Measurements from ENCODE around the gene IFNAR2. TPM values are rescaled to one million over a fixed set of nuclear protein-coding genes. Genes with fewer than 3 reads are reported as not detected.

Gene IFNAR2
- total RNA-seq, 1 experiment from 2014 or later: 31.0 TPM

DNA sequence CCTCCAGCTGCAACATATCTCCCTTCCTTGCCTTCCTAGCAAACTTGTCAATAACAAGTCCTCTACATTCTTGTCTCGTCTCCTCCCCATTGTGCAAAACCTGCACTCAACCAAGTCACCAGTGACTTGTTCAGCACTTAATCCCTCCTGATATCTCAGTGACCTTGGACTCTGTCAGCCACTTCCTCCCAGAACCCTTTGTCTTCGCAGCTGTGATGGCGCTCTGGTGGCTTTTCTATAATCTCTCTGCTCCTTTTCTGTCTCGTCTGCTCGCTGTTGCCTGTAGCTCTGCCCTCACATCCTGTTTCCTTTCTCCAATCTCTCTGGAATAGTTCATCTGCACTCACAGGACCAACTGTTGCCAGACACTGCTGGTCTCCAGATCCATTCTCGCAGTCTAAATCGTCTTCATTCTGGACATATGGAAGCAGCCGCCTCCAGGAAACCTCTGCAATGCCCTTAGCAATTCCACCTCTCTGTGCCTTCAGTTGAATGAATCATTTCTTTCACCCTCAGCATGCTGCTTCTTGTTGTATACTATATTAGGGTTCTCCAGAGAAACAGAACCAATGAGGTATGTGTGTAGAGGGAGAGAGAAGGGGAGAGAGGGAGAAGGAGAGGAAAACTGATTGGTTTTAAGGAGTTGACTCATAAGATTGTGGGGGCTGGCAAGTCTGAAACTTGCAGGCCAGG is 17.4 kb upstream of the IFNAR2 start:
- CTCF ChIA-PET: no interaction called here
- Mint-ChIP-seq H3K4me3 (ENCODE audit: low read depth, unreplicated experiment) (no peak overlapping the region), H3K9me3 (ENCODE audit: low read depth, unreplicated experiment) (peaks cover 7% of the 10 kb centered on the region), H3K4me1 (ENCODE audit: low read depth, unreplicated experiment) (no peaks in the 10 kb centered on the region), H3K27me3 (ENCODE audit: unreplicated experiment) (no peaks in the 10 kb centered on the region), H3K27ac (ENCODE audit: unreplicated experiment) (no peak overlapping the region), H3K36me3 (ENCODE audit: insufficient read depth, unreplicated experiment) (no peaks in the 10 kb centered on the region)
- intact Hi-C loops (cut with micrococcal nuclease; ENCODE audit: unreplicated experiment): no loop called here
- TF ChIP-seq CTCF (IDR thresholded peaks at IDR 0.05; ENCODE audit: unreplicated experiment): no peak
- no peak for DNase-seq
- no TSS peak for BruUV-seq (replicated peaks)

DNA sequence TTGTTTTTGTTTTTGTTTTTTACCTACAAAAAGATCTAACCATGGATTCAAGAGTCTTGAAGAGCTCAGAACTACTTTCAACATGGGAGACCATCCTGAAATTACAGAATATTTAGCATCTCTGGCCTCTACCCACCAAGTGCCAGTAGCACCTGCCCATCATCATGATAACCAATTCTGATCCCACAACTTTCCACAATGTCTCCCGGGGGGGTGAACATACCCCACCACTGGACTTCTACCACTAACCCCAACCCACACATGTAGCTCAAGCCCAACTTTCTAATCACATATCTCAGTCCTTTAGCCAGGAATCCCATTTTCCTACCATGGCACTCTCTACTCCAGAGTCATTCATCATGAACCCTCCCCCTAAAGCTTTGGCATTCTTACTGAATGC is 15.7 kb upstream of the IFNAR2 start:
- no peak overlapping the region for H3K27ac Mint-ChIP-seq (ENCODE audit: unreplicated experiment)
- CTCF ChIA-PET: no interaction called here
- BruUV-seq (replicated peaks): no TSS peak
- H3K27me3 Mint-ChIP-seq (ENCODE audit: unreplicated experiment): no peaks in the 10 kb centered on the region
- no peak overlapping the region for H3K4me3 Mint-ChIP-seq (ENCODE audit: low read depth, unreplicated experiment)
- H3K4me1 Mint-ChIP-seq (ENCODE audit: low read depth, unreplicated experiment): no peaks in the 10 kb centered on the region
- no peaks in the 10 kb centered on the region for H3K9me3 Mint-ChIP-seq (ENCODE audit: low read depth, unreplicated experiment)
- H3K36me3 Mint-ChIP-seq (ENCODE audit: insufficient read depth, unreplicated experiment): no peaks in the 10 kb centered on the region
- no peak for TF ChIP-seq CTCF (IDR thresholded peaks at IDR 0.05; ENCODE audit: unreplicated experiment)
- no peak for DNase-seq
- intact Hi-C loops (cut with micrococcal nuclease; ENCODE audit: unreplicated experiment): no loop called here

GRCh38 chr21:33217138-33217520 is 12.6 kb upstream of the IFNAR2 start:
- DNase-seq: no peak
- H3K36me3 Mint-ChIP-seq (ENCODE audit: insufficient read depth, unreplicated experiment): no peaks in the 10 kb centered on the region
- no peaks in the 10 kb centered on the region for H3K27me3 Mint-ChIP-seq (ENCODE audit: unreplicated experiment)
- intact Hi-C loops (cut with micrococcal nuclease; ENCODE audit: unreplicated experiment): no loop called here
- peaks cover 3% of the 10 kb centered on the region for H3K9me3 Mint-ChIP-seq (ENCODE audit: low read depth, unreplicated experiment)
- H3K4me3 Mint-ChIP-seq (ENCODE audit: low read depth, unreplicated experiment): no peak overlapping the region
- H3K4me1 Mint-ChIP-seq (ENCODE audit: low read depth, unreplicated experiment): no peaks in the 10 kb centered on the region
- CTCF ChIA-PET: no interaction called here
- TF ChIP-seq CTCF (IDR thresholded peaks at IDR 0.05; ENCODE audit: unreplicated experiment): no peak
- BruUV-seq (replicated peaks): no TSS peak
- no peak overlapping the region for H3K27ac Mint-ChIP-seq (ENCODE audit: unreplicated experiment)

GRCh38 chr21:33219300-33219699 is 10.4 kb upstream of the IFNAR2 start:
- Mint-ChIP-seq H3K4me3 (ENCODE audit: low read depth, unreplicated experiment) (no peak overlapping the region), H3K36me3 (ENCODE audit: insufficient read depth, unreplicated experiment) (no peaks in the 10 kb centered on the region), H3K27me3 (ENCODE audit: unreplicated experiment) (no peaks in the 10 kb centered on the region), H3K9me3 (ENCODE audit: low read depth, unreplicated experiment) (peaks cover 3% of the 10 kb centered on the region), H3K4me1 (ENCODE audit: low read depth, unreplicated experiment) (no peaks in the 10 kb centered on the region), H3K27ac (ENCODE audit: unreplicated experiment) (no peak overlapping the region)
- no TSS peak for BruUV-seq (replicated peaks)
- CTCF ChIA-PET: no interaction called here
- DNase-seq: no peak
- TF ChIP-seq CTCF (IDR thresholded peaks at IDR 0.05; ENCODE audit: unreplicated experiment): no peak
- intact Hi-C loops (cut with micrococcal nuclease; ENCODE audit: unreplicated experiment): no loop called here

Data from Calu3 (cell line).